Globus pallidus (tissue), 1 donor: ENCODE data around the gene HSD11B1L.

ENCODE experiments used
- DNase-seq: peaks from one replicate; pipeline ENCODE4 v3.0.0-alpha.2; 2015; ENCODE audit warnings: low spot score

The HSD11B1L gene

DNA sequence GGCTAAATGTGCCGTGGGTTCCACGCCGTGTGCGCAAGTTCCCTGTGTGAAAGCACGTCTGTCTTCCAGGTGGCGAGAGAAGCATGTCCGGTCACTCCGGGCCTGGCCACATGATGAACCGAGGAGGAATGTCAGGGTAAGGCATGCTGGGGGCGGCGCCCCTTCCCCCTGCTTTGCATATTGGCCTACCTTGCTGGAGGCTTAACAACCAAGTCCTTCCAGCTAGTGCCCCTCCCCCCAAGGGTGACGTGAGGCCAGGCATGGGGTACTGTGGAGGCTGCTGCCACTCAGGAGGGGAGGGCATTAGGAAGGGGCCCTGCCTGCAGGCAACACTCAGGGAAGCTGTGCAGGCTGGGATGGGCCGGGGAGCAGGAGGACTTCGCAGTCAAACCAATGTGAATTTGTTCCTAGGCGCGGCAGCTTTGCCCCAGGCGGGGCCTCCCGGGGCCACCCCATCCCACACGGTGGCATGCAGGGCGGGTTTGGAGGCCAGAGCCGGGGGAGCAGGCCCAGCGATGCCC is 13.0 kb upstream of the HSD11B1L start:
- DNase-seq = no peak

DNA sequence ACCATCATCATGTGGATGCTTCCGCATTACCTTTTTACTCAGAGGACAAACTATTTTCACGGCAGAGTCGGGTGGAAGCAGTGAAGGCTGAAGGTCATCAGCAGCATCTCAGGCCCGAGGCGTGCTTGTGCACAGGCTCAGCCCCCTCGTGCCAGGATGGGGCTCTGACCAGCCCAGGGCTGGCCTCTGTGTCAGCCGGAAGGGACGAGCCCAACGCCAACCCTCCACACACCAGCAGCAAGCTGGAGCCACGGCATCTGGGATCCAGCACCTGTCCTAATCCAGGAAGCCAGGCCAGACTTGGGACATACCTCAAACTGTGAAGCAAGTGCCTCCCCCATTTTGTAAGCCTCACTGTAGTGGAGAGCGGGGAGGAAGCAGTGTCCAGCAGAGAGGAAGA is 11.6 kb upstream of the HSD11B1L start:
- no peak for DNase-seq

GRCh38 chr19:5671600-5671999 is 9.2 kb upstream of the HSD11B1L start:
- DNase-seq = no peak

GRCh38 chr19:5672708-5673459 is 7.9 kb upstream of the HSD11B1L start:
- DNase-seq = no peak

- DNase-seq = no peak
Measured at GRCh38 chr19:5673752-5674151, 7.1 kb upstream of the HSD11B1L start.

DNA sequence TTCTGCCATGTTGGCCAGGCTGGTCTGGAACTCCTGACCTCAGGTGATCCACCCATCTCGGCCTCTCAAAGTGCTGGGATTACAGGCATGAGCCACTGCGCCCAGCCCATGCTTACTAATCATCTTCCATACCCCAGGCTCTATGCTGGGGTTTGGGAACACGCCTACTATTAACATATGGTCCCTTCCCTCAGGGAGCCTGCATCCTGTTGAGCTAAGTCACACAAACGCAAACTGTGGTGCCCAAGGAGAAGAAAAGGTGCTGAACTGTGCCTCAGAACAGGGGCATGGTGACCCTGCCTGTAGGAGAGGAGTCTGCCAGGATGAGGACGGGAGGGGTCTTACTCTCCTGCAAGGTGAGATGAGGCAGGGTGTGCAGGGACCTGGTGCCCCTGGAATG is 6.1 kb upstream of the HSD11B1L start:
- no peak for DNase-seq

- DNase-seq = no peak
Measured at GRCh38 chr19:5676105-5676771, 4.6 kb upstream of the HSD11B1L start.

- DNase-seq = no peak
Measured at GRCh38 chr19:5676772-5677105, 4.1 kb upstream of the HSD11B1L start.

GRCh38 chr19:5677136-5677535 is 3.7 kb upstream of the HSD11B1L start:
- no peak for DNase-seq

DNA sequence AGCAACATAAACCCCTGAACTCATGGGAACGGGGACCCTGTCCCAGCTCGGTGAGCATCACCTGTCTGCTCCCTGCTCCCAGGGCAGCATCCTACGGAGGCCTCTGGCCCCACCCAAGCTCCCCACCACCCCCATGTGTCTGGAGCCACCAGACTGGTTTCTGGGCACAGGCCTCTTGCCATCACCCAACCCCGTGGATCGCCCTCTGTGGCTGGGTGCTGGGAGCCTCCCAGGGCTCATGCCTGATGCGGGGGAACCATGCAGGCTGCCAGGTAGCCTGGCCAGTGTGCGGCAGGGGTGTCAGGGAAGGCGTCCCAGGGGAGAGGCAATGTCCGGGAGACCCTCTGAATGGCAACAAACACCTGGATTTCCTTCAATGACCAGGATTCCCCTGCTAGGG is 3.2 kb upstream of the HSD11B1L start:
- DNase-seq = no peak

- DNase-seq = no peak
Measured at GRCh38 chr19:5678071-5678718, 2.6 kb upstream of the HSD11B1L start.

DNA sequence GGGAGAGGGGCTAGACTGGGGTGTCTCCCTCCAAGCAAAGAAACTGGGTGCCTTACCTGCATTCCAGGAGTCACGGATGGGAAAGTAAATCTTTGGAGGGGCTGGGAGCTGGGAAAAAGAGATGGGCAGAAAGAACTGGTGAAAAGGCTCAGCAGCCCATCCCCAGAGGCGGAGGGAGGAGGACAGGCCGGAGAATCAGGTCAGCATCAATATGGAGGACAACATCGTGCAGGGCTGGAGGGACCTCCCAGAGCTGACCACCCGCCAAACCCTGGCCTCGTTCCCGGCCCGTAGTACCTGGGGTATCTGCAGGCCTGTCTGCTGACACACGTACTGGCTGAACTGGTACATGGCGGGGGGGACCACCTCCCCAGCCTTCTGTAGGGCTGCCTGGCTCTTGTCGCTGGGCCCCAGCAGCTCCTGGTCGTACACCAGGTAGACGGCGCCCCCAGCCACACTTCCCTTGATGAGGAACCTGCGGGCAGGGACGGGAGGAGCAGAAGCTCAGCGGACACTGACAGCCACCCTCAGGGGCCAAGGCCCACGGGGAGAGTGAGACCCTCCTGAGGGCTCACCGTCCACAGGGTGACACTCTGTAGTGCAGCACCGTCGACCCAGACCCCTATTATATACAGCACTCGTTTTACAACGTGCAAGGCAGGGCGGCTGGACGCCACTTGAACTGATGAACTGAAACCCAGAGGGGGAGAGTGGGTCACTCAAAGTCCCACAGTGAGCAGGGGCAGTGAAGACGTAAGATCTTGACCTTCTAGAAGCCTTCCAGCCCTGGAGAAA is 1.3 kb upstream of the HSD11B1L start:
- no peak for DNase-seq

GRCh38 chr19:5680084-5680436 is 767 bp upstream of the HSD11B1L start:
- DNase-seq = no peak

GRCh38 chr19:5681391-5682106 is 722 bp downstream of the HSD11B1L start:
- no peak for DNase-seq

- no peak for DNase-seq
Measured at GRCh38 chr19:5682107-5682482, 1.3 kb downstream of the HSD11B1L start.

- DNase-seq = no peak
Measured at GRCh38 chr19:5683177-5683886, 2.5 kb downstream of the HSD11B1L start.

DNA sequence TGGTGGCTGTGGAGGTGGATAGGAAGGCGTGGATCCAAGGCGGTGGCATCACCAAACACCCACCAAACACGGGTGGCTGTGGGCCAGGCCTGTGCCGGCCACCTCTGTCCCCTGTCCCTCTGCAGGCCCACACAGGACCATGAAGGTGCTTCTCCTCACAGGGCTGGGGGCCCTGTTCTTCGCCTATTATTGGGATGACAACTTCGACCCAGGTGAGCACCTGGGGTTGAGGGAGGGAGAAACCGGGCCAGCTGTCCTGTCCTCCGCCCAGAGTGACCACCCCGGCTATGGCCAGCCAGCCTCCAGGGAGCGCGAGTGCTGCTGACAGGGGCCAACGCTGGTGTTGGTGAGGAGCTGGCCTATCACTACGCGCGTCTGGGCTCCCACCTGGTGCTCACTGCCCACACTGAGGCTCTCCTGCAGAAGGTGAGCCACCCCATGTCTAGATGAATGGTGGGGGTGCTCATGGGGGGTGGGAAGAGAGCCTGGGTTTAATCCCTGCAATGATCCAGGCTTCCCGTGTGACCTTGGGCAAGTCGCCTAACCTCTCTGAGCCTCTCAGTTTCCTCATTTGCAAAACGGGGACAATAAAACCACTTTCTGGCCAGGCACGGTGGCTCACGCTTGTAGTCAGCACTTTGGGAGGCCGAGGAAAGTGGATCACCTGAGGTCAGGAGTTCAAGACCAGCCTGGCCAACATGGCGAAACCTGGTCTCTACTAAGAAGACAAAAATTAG is 4.0 kb downstream of the HSD11B1L start:
- no peak for DNase-seq

DNA sequence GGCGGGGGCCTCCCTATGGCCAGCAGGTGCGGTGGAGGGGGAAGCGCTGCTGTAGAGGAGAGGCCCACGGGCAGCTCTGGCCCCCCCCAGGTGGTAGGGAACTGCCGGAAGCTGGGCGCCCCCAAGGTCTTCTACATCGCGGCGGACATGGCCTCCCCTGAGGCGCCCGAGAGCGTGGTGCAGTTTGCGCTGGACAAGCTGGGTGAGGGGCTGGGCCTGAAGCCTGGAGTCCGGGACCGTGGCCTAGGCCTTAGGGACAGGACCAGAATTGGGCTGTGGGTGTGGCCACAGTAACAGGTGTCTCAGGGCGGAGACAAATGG is 5.5 kb downstream of the HSD11B1L start:
- no peak for DNase-seq

GRCh38 chr19:5686647-5687359 is 6.0 kb downstream of the HSD11B1L start:
- peak; percentile 87 for DNase-seq
